ENCODE data around the gene ZNF44.

The ZNF44 gene

DNA sequence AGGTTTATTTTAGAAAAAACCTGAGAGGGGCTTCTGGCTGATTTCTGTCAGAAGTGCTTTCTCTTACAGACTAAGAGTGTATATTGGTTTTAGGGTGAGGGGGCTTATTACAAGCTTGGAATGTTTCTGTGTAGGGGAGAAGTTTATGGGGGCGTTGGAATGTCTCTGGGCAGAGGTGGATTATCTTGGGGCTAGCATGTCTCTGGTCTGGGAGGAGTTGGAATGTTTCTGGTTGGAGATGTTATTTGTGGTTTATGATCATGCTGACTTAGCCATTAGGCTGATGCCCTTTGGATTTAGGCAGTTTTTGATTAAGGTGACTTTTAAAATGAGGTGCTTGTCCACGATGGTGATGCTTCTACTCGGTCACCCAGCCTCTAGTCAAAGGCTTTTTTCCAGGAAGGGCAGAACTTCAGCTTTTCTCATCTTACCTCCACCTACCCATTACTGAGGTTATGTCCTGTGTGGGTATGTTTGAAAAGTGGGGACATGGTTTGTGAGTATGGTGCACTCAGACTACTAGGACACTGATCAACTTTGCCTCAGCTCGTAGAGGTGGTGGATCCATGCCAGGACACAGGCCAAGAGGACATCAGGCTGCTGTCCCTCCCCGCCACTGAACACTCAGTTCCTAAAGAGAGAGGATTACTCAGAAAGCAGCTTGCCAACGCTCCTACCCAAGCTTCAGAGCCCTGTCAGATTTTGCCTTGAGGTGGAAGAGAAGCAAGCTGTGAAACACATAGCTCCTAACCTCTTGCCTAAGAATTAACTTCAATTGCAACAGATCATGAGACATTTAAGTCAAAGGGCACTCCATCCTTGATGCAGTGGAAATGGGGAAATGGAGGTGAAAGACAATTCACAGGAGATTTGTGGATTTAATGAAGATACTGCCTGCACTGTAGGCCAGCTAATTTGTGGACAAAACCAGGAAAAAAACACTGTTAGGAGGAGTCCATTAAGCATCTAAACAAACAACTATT lies 63.6 kb downstream of the ZNF44 start:
- TF ChIP-seq, protein P1, sequence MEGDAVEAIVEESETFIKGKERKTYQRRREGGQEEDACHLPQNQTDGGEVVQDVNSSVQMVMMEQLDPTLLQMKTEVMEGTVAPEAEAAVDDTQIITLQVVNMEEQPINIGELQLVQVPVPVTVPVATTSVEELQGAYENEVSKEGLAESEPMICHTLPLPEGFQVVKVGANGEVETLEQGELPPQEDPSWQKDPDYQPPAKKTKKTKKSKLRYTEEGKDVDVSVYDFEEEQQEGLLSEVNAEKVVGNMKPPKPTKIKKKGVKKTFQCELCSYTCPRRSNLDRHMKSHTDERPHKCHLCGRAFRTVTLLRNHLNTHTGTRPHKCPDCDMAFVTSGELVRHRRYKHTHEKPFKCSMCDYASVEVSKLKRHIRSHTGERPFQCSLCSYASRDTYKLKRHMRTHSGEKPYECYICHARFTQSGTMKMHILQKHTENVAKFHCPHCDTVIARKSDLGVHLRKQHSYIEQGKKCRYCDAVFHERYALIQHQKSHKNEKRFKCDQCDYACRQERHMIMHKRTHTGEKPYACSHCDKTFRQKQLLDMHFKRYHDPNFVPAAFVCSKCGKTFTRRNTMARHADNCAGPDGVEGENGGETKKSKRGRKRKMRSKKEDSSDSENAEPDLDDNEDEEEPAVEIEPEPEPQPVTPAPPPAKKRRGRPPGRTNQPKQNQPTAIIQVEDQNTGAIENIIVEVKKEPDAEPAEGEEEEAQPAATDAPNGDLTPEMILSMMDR (conservative IDR thresholded peaks at IDR 0.05; ENCODE audit: low read depth, low read length) = no peak
- no peak overlapping the region for H3K4me3 ChIP-seq (ENCODE audit: low read depth, low read length)
- DNase-seq (ENCODE audit: low read depth) = no peak

DNA sequence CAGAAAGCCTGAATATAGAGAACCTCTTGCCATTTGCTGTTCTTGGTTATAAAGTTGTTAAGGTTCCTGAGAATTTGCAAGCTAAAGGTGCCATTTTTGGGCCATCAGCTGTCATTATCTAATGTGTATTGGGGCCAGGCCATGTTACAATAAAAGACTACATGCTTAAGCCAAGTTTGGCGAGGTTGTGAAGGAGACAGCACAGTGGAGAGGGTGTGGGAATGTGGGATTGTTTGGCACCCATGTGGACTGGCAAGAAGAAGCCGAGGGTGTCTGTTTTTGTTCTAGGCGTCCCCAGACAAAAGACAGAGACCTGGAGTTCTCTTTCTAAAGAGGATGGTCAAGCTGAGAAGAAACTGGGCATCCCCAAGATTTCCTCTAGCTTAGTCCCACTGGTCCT lies 64.7 kb downstream of the ZNF44 start:
- no peak for DNase-seq (ENCODE audit: low read depth)
- TF ChIP-seq, protein P1 (conservative IDR thresholded peaks at IDR 0.05; ENCODE audit: low read depth, low read length) = no peak

DNA sequence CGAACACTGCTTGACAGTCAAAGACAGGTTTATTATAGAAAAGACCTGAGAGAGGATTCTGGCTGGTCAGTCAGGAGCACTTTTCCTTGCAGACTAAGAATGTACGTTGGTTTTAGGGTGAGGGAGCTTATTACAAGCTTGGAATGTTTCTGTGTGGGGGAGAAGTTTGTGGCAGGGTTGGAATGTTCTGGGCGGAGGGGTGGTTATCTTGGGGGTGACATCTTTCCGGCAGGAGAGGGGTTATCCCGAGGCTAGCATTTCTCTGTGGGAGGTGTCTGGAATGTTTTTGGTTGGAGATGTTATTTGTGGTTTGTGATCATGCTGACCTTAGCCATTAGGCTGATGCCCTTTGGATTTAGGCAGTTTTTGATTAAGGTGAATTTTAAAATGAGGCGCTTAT lies 70.0 kb downstream of the ZNF44 start:
- DNase-seq (ENCODE audit: low read depth) = no peak
- TF ChIP-seq, protein P1 (conservative IDR thresholded peaks at IDR 0.05; ENCODE audit: low read depth, low read length) = no peak
- H3K4me3 ChIP-seq (ENCODE audit: low read depth, low read length) = no peak overlapping the region

More for the DNA sequence above, 64.7 kb downstream of the ZNF44 start:
- H3K4me3 ChIP-seq (ENCODE audit: low read depth, low read length) = no peak overlapping the region

DNA sequence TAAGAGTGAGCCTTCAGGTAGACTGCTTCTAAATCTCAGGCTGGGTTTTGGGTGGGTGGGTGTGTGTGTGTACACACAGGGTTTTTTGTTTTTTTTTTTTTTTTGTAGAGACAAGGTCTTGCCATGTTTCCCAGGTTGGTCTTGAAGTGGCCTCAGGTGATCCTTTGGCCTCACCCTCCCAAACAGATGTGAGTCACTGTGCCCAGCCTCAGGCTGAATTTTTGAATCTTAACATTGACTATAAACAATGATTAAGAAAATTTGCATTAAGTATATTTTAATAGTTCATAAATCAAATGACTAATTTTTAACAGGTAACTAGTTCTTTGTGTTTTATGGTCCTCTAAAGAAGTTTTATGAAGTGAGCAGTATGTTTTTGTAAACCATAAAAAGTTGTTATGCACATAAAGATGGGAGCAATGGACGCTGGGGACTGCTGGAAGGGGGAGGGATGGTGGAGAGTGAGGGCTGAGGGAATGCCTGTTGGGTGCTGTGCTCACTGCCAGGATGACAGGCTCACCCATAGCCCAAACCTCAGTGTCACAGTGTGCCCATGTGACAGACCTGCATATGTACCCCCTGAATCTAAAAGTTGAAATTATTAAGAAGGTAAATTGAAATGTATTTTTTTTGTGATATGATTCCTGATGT lies 71.6 kb downstream of the ZNF44 start:
- no peak for DNase-seq (ENCODE audit: low read depth)
- TF ChIP-seq, protein P1 (conservative IDR thresholded peaks at IDR 0.05; ENCODE audit: low read depth, low read length) = no peak
- H3K4me3 ChIP-seq (ENCODE audit: low read depth, low read length) = no peak overlapping the region

All from choroid plexus epithelial cell (primary cell).